WERI-Rb-1 (cell line): Measurements from ENCODE around the gene FBXW5.
A peak's percentile ranks its signal among the peaks of the same experiment; 100 is the strongest.

Source experiments
- DNase-seq: peaks from one replicate; pipeline ENCODE4 v3.0.0-alpha.2; 2020
- H3K27ac ChIP-seq: fragments of 250-450 bp; sonication (Bioruptor Pico); 2 replicates; pipeline ENCODE4 v1.5.1; 2020; ENCODE audit warnings: mild to moderate bottlenecking, moderate library complexity
- H3K27me3 ChIP-seq: fragments of 250-450 bp; sonication (Bioruptor Pico); 2 replicates; pipeline ENCODE4 v1.5.1; 2021; ENCODE audit warnings: mild to moderate bottlenecking, low read depth, moderate library complexity; ENCODE audit not compliant: insufficient read depth, severe bottlenecking
- H3K36me3 ChIP-seq: fragments of 250-450 bp; sonication (Bioruptor Pico); 2 replicates; pipeline ENCODE4 v1.5.1; 2020; ENCODE audit warnings: mild to moderate bottlenecking, moderate library complexity
- H3K4me3 ChIP-seq: 2 replicates; pipeline ENCODE4 v1.5.1; 2011; ENCODE audit warnings: low read depth, mild to moderate bottlenecking, control low read depth, low read length
- H3K9me3 ChIP-seq: fragments of 250-450 bp; sonication (Bioruptor Pico); 2 replicates; pipeline ENCODE4 v1.5.1; 2021; ENCODE audit warnings: mild to moderate bottlenecking, moderate library complexity; ENCODE audit not compliant: severe bottlenecking
- TF ChIP-seq, protein P1 (sequence below): IDR thresholded peaks from 2 replicates; pipeline ENCODE4 v1.5.1; 2011; ENCODE audit warnings: low read depth, mild to moderate bottlenecking, control low read depth, inconsistent platforms, low read length

FBXW5 gene

GRCh38 chr9:136937186-136938001 lies 7.1 kb downstream of the FBXW5 start:
- 0 out of 2 replicates have a peak overlapping the region, but pooled peaks have one; percentile 16 for H3K27ac ChIP-seq
- no peaks in the 10 kb centered on the region for H3K27me3 ChIP-seq
- H3K9me3 ChIP-seq = no peaks in the 10 kb centered on the region
- H3K4me3 ChIP-seq = no peak overlapping the region
- TF ChIP-seq, protein P1, sequence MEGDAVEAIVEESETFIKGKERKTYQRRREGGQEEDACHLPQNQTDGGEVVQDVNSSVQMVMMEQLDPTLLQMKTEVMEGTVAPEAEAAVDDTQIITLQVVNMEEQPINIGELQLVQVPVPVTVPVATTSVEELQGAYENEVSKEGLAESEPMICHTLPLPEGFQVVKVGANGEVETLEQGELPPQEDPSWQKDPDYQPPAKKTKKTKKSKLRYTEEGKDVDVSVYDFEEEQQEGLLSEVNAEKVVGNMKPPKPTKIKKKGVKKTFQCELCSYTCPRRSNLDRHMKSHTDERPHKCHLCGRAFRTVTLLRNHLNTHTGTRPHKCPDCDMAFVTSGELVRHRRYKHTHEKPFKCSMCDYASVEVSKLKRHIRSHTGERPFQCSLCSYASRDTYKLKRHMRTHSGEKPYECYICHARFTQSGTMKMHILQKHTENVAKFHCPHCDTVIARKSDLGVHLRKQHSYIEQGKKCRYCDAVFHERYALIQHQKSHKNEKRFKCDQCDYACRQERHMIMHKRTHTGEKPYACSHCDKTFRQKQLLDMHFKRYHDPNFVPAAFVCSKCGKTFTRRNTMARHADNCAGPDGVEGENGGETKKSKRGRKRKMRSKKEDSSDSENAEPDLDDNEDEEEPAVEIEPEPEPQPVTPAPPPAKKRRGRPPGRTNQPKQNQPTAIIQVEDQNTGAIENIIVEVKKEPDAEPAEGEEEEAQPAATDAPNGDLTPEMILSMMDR = no peak
- DNase-seq = no peak
- H3K36me3 ChIP-seq = peaks cover 47% of the 10 kb centered on the region

DNA sequence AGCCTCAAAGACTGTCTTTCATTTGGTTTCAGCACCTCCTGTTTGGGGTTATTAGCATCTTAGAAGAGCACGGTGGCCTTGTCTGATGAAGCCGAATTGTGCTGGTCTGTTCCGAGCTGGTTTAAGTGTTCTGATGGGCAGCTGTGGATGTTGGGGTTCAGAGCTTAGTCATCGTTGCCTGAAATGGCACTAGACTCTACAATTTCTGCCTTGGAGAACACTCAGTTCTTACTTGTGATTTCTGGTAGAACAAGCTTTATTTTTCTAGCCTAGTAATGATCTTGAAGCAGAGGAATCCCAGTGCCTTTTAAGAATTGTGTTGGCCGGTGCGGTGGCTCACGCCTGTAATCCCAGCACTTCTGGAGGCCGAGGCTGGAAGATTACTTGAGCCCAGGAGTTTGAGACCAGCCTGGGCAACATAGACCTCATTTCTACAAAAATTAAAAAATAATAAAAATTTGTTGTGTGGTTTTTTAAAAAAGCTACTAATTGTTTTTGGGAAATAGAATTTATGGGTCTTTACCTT lies 7.8 kb downstream of the FBXW5 start:
- peaks cover 40% of the 10 kb centered on the region for H3K36me3 ChIP-seq
- no peak overlapping the region for H3K27ac ChIP-seq
- H3K9me3 ChIP-seq = no peaks in the 10 kb centered on the region
- no peak for DNase-seq
- TF ChIP-seq, protein P1 = no peak
- H3K27me3 ChIP-seq = no peaks in the 10 kb centered on the region
- no peak overlapping the region for H3K4me3 ChIP-seq

DNA sequence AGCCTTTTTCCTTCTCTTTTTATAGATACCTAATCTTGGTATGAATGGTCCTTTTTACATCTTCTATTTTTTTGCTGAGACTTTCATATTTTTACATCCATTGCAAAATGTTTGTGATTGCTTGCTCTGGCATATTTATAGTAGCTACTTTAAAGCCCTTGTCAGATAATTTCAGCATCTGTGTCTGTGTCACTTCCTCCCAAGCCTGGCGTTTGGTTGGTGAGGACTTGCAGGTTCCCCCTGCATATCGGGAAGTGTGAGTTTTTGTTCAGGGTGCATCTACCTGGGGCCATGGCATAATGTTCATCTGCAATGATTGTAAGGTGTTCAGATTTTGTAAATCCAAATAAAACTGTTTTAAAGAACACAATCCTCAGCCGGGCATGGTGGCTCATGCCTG lies 8.9 kb downstream of the FBXW5 start:
- no peak for DNase-seq
- no peak overlapping the region for H3K4me3 ChIP-seq
- peaks cover 33% of the 10 kb centered on the region for H3K36me3 ChIP-seq
- H3K27me3 ChIP-seq = no peaks in the 10 kb centered on the region
- no peak overlapping the region for H3K27ac ChIP-seq
- H3K9me3 ChIP-seq = no peaks in the 10 kb centered on the region
- TF ChIP-seq, protein P1 = no peak

- Histone ChIP-seq H3K9me3 (no peaks in the 10 kb centered on the region), H3K4me3 (no peak overlapping the region), H3K36me3 (peaks cover 23% of the 10 kb centered on the region), H3K27ac (no peak overlapping the region), H3K27me3 (no peaks in the 10 kb centered on the region)
- TF ChIP-seq, protein P1 = no peak
- DNase-seq = no peak
Observed at GRCh38 chr9:136934277-136934676, 10.3 kb downstream of the FBXW5 start.

DNA sequence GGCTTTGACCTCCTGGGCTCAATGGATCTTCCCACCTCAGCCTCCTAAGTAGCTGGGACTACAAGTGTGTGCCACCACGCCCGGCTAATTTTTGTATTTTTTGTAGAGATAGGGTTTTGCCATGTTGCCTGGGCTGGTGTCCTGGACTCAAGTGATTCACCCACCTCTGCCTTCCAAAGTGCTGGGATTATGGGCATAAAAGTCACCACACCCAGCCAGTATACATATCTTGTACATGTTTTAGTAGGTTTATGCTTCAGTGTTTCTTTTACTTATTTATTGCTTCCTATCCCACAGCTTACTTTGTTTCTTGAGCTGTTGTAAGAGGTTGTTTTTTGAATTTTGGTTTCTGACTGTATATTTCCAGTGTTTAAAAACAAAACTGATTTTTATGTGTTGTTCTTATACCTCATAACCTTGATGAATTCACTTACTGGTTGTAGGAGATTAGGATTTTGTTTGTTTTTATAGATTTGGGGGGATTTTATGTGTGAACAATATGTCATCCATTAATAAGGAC lies 12.9 kb downstream of the FBXW5 start:
- H3K9me3 ChIP-seq = no peaks in the 10 kb centered on the region

More for the DNA sequence above, 12.9 kb downstream of the FBXW5 start:
- no peaks in the 10 kb centered on the region for H3K27me3 ChIP-seq
- H3K36me3 ChIP-seq = peaks cover 28% of the 10 kb centered on the region
- TF ChIP-seq, protein P1 = no peak
- no peak overlapping the region for H3K4me3 ChIP-seq
- H3K27ac ChIP-seq = no peak overlapping the region
- no peak for DNase-seq
